ENCODE data around the gene GMNC. TPM values are rescaled to one million over a fixed set of nuclear protein-coding genes. Genes with fewer than 3 reads are reported as not detected.

Gene GMNC
- total RNA-seq, 1 experiment from 2014 or later: 0.27 TPM

DNA sequence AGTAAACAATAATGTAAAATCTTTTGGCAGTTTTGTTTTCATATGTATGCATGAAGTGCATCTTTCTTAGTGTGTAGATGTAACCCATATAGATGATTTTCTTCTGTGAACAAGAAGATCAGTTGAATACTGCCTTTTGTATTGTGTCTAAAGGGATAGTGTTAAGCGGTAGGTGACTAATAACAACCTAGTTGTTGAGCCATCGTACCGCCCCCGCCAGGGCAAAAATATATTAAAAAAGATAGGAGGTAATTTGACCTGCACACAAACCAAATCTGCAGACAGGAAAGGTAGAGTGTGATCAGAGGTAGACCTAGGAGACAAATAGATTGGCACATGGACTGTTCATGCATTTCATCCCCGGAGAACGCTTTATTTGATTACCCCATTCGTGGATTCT, 3.3 kb upstream of the GMNC start (continued):
- TF ChIP-seq EGR1 (IDR thresholded peaks at IDR 0.05; ENCODE audit: low read depth): peak; percentile 68; the same call in 1 of the 2 replicates

DNA sequence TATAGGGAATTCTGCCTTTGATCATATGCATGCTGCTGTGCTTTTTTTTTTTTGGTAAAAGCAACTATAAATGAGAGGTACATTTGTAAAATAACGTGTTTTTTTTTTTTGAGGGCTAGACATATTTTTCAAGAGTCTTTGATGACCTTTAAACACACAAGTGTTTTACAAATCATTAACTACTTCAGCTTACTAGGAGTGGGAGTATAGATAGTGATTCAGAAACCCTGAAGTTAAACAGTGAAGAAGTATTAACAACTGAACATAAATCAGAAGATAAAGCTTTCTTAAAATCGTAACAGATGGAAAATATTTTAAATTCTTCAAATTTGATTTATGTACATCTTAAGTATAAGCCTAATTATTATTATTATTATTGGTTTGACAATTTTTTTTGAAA, 2.9 kb upstream of the GMNC start:
- no peak for TF ChIP-seq SRF (IDR thresholded peaks at IDR 0.05; ENCODE audit: low read depth)
- no peak for TF ChIP-seq EZH2 (IDR thresholded peaks at IDR 0.05)
- TF ChIP-seq, protein P1, sequence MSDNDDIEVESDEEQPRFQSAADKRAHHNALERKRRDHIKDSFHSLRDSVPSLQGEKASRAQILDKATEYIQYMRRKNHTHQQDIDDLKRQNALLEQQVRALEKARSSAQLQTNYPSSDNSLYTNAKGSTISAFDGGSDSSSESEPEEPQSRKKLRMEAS (IDR thresholded peaks at IDR 0.05): no peak
- Histone ChIP-seq H3K4me2 (ENCODE audit: low read length) (0 out of 2 replicates have a peak overlapping the region, but pooled peaks have one; percentile 6), H3K27ac (ENCODE audit: low read depth, low read length) (no peak overlapping the region), H3K79me2 (ENCODE audit: insufficient read depth, low read length) (no peaks in the 10 kb centered on the region), H4K20me1 (ENCODE audit: insufficient read depth) (no peaks in the 10 kb centered on the region), H3K36me3 (ENCODE audit: control insufficient read depth in 1 of 2, insufficient read depth in 2 of 2, low read length in 2 of 2) (no peaks in the 10 kb centered on the region), H2AFZ (ENCODE audit: low read depth, low read length, poor library complexity, severe bottlenecking) (no peak overlapping the region), H3K4me3 (replicated peaks in 1 of 2; ENCODE audit: low read depth in 1 of 2, low read length in 2 of 2) (no peak overlapping the region), H3K9me2 (ENCODE audit: insufficient read depth) (no peaks in the 10 kb centered on the region), H3K27me3 (ENCODE audit: insufficient read depth, low read length) (no peaks in the 10 kb centered on the region), H3K9me3 (ENCODE audit: control insufficient read depth in 1 of 2, insufficient read depth in 1 of 2, low read depth in 1 of 2, low read length in 2 of 2) (no peaks in the 10 kb centered on the region), H3K4me1 (ENCODE audit: control insufficient read depth in 1 of 2, insufficient read depth in 2 of 2, low read length in 2 of 2) (peaks cover 0 to 15% of the 10 kb centered on the region in 2 experiments; a peak in 2 of 4 replicates), H3K9ac (ENCODE audit: low read length) (no peak overlapping the region)
- DNase-seq (ENCODE audit: low read depth, low spot score) (no peak), ATAC-seq (no peak)
- CTCF ChIA-PET: interaction anchor here (2.5 kb wide), 1 partner anchor 18 kb away, joined by 9 read pairs; no protein-coding TSS in a partner anchor
- RAD21 ChIA-PET (ENCODE audit: low non-redundant PET in 1 of 2, low total read pairs in 2 of 2, uncharacterized antibody in 2 of 2, unreplicated experiment in 2 of 2): no interaction called here
- intact Hi-C loops (cut with micrococcal nuclease): no loop called here
- POLR2A ChIA-PET: no interaction called here
- no TSS peak for BruUV-seq (replicated peaks)

DNA sequence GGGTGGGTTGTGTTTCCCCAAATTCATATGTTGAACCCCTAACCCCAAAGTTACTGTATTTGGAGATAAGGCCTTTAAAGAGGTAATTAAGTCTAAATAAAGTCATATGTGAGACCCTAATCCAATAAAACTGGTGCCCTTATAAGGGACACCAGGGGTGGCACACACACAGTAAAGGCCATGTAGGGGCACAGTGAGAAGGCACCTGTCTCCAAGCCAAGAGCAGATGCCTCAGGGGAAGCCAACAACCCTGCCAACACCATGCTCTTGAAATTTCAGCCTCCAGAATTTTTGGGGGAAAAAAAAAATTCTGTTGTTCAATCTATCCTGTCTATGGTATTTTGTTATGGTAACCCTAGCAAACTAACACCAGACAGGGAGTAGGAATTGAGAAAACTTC, 1.5 kb upstream of the GMNC start:
- DNase-seq (ENCODE audit: low read depth, low spot score): no peak
- Histone ChIP-seq H3K9me2 (ENCODE audit: insufficient read depth) (no peaks in the 10 kb centered on the region), H4K20me1 (ENCODE audit: insufficient read depth) (no peaks in the 10 kb centered on the region), H2AFZ (ENCODE audit: low read depth, low read length, poor library complexity, severe bottlenecking) (no peak overlapping the region), H3K79me2 (ENCODE audit: insufficient read depth, low read length) (no peaks in the 10 kb centered on the region), H3K9me3 (ENCODE audit: control insufficient read depth in 1 of 2, insufficient read depth in 1 of 2, low read depth in 1 of 2, low read length in 2 of 2) (no peaks in the 10 kb centered on the region), H3K27me3 (ENCODE audit: insufficient read depth, low read length) (no peaks in the 10 kb centered on the region), H3K4me1 (ENCODE audit: control insufficient read depth in 1 of 2, insufficient read depth in 2 of 2, low read length in 2 of 2) (peaks cover 0 to 15% of the 10 kb centered on the region in 2 experiments; a peak in 2 of 4 replicates), H3K4me3 (replicated peaks in 1 of 2; ENCODE audit: low read depth in 1 of 2, low read length in 2 of 2) (no peak overlapping the region), H3K4me2 (ENCODE audit: low read length) (0 out of 2 replicates have a peak overlapping the region, but pooled peaks have one; percentile 84), H3K27ac (ENCODE audit: low read depth, low read length) (no peak overlapping the region), H3K9ac (ENCODE audit: low read length) (no peak overlapping the region), H3K36me3 (ENCODE audit: control insufficient read depth in 1 of 2, insufficient read depth in 2 of 2, low read length in 2 of 2) (no peaks in the 10 kb centered on the region)
- ChIA-PET POLR2A (no interaction called here), CTCF (no interaction called here), RAD21 (ENCODE audit: low non-redundant PET in 1 of 2, low total read pairs in 2 of 2, uncharacterized antibody in 2 of 2, unreplicated experiment in 2 of 2) (no interaction called here)
- BruUV-seq (replicated peaks): no TSS peak
- intact Hi-C loops (cut with micrococcal nuclease): no loop called here
- TF ChIP-seq ELF1 (IDR thresholded peaks at IDR 0.05; ENCODE audit: borderline replicate concordance, low read depth) (no peak), RAD21 (IDR thresholded peaks at IDR 0.05; ENCODE audit: low read depth) (no peak), FOSL1 (IDR thresholded peaks at IDR 0.05; ENCODE audit: low read depth) (no peak)
- TF ChIP-seq, protein P2, sequence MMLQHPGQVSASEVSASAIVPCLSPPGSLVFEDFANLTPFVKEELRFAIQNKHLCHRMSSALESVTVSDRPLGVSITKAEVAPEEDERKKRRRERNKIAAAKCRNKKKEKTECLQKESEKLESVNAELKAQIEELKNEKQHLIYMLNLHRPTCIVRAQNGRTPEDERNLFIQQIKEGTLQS (IDR thresholded peaks at IDR 0.05): no peak
- no peak for ATAC-seq

Measured in HCT116 (cell line).